CD4-positive, alpha-beta T cell treated with Interleukin-21 for 1 hour (primary cell): ENCODE data around the gene CD38.
"Not testable (repeated sequence)": the region's sequence is repeated elsewhere in the genome, so short reads cannot be mapped to it uniquely, and the experiment has no call there.

Source experiments
- DNase-seq: peaks from one replicate; pipeline ENCODE4 v3.0.0-alpha.2; 2020

The CD38 gene

GRCh38 chr4:15802497-15802896 lies 24.4 kb downstream of the CD38 start:
- not testable (repeated sequence) for DNase-seq

- peak; percentile 68 for DNase-seq
These were observed 27.7 kb downstream of the CD38 start for GRCh38 chr4:15805583-15806517.

- peak; percentile 2 for DNase-seq
These were observed 30.9 kb downstream of the CD38 start for GRCh38 chr4:15809058-15809457.

DNA sequence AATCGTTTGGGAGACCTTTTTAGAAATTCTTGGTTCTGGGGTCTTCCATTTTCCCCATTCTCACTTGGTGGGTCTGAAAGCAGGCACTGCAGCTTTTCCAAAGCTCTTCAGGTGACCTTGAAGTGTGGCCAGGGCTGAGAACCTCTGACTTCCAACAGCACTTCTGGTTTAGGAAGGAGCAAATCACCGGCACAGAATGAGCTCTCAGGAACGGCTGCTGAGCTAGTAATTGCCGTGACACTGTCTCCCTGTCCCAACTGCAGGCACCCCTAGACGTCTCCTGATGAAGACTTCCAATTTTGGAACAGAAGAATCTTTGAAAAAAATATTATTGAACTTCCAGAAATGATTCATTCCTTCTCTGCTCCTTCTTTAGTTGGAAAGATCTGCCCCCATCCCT lies 31.3 kb downstream of the CD38 start:
- no peak for DNase-seq

GRCh38 chr4:15811703-15812337 lies 33.7 kb downstream of the CD38 start:
- DNase-seq, result no peak

DNA sequence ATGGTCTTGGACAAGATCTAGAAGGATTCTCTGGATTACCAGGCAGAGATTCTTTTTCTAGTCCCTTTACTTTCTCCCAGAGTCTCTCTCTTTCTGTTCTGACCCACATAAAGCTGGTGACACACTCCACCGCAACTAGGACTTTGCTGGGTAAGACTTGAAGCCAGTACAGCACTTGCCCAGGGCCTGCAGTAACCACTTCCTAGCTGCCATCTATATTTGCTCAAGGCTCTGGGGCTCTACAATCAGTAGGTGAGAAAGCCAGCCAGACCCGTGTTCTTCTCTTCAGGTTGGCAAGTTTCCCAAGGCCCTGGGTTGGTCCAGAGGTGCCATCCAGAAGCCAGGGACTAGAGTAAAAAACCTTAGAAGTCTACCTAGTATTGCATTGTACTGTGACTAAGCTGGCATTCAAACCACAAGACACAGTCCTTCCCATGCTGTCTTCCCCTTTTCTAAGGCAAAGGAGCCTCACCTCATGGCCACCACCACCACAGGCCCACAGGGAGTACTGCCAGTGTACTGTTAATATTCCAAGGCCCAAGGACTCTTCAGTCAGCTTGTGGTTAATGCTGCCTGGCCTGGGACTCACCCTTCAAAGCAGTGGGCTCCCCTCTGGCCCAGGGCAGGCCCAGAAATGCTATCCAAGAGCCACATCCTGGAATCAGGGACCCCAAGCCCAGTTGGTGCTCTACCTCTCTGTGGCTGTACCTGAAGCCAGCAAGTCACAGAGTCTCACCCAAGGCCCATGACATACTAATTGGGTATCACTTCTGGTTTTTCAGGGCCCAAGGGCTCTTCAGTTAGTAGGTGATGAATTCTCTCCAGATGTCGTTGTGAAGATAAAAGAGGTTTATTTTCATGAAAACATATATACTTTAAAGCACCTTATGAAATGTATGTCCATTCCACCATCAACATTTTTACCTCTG lies 54.7 kb downstream of the CD38 start:
- DNase-seq, result no peak

DNA sequence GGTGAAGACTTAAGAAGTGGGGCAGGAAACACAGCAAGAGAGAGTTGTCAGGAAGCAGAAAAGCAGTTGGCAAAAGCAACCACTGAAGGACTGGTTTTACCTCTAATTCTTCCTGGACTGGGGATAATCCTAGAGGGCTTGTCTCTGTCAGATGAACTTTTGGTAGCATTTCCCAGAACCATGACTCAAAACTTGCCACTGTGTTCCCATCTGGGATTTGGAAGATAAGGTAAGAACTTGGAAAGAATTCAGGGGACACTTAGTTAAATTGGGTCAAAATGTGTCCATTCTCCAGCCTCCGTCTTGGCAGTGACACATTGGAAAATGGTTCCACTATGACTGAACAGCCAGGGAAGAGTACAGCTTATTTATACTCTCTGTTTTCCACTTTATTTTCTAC lies 55.7 kb downstream of the CD38 start:
- DNase-seq, result no peak

- DNase-seq, result no peak
These were observed 58.2 kb downstream of the CD38 start for GRCh38 chr4:15836362-15836761.

- DNase-seq, result no peak
These were observed 59.5 kb downstream of the CD38 start for GRCh38 chr4:15837591-15837990.

GRCh38 chr4:15841194-15841730 lies 63.1 kb downstream of the CD38 start:
- not testable (repeated sequence) for DNase-seq

DNA sequence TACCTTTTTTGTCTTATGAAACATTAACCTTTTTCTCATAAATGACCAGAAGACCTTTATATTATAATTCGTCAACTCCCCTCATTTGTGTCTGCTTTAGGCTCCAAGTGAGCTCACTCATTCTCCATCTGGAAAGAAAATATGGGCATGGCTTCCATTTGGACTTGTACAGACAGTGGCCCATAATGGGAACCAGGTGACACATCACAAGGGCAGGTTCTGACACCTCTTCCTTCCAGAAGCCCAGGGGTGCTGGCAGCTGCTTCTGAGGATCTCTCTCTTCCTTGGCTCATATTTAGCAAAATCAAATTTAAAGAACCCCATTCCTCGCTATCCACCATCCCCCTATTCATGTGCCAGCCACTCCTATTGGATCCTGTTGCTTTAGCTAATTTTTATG lies 69.6 kb downstream of the CD38 start:
- DNase-seq, result no peak

GRCh38 chr4:15848191-15848842 lies 70.2 kb downstream of the CD38 start:
- DNase-seq, result no peak

- DNase-seq, result no peak
These were observed 73.8 kb downstream of the CD38 start for GRCh38 chr4:15851969-15852368.

GRCh38 chr4:15852524-15852923 lies 74.4 kb downstream of the CD38 start:
- no peak for DNase-seq

- DNase-seq, result no peak
These were observed 75.2 kb downstream of the CD38 start for GRCh38 chr4:15853345-15853744.

GRCh38 chr4:15855804-15856475 lies 77.8 kb downstream of the CD38 start:
- DNase-seq, result no peak

GRCh38 chr4:15861198-15861597 lies 83.1 kb downstream of the CD38 start:
- not testable (repeated sequence) for DNase-seq

- no peak for DNase-seq
These were observed 86.8 kb downstream of the CD38 start for GRCh38 chr4:15864651-15865566.

- DNase-seq, result no peak
These were observed 90.0 kb downstream of the CD38 start for GRCh38 chr4:15868111-15868510.

DNA sequence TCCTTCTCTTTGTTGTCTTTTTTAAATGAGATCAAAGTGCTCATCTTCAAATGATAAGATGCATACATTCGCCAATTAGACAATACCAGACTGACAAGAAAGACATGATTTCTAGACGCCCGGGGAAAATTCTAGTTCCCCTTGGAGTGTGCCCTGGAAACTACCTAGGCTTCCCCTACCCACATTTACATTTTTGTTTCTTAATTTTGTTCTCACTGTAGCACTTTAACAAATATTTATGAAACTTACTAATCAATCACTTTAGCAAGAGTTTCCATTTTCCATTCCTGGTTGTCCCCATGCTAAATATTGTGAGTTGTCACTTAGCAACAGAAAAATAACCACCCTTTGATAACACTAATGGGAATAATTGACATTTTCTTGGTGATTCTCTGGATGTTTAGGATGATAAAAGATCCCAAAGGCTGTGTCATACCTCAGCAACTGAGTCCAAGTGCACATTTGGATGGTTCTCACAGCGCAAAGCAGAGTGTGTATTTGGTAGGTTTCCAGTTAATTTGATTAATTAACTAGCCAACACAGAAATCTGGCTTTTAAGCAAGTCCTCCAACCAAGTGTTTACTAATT lies 90.8 kb downstream of the CD38 start:
- DNase-seq, result no peak
